PC-9 (cell line): Measurements from ENCODE around the gene IQSEC1. TPM values are rescaled to one million over a fixed set of nuclear protein-coding genes. Genes with fewer than 3 reads are reported as not detected.

Experiments
- BruUV-seq: library from RNA; stranded (reverse); fragments of 400-500 nt; replicated peaks from 2 replicates; lab custom pipeline; 2021; lab: Mats Ljungman, UMichigan
- CTCF ChIA-PET: fragments of 300-600 bp; sonication (Branson Sonifier 250); formaldehyde crosslinking; loops from one replicate; lab custom pipeline; 2022; ENCODE audit warnings: antibody characterized with exemption; lab: Charles Lee
- POLR2A ChIA-PET: fragments of 300-600 bp; sonication (Branson Sonifier 250); formaldehyde crosslinking; loops from one replicate; lab custom pipeline; 2022; ENCODE audit warnings: antibody characterized with exemption; ENCODE audit not compliant: unreplicated experiment; lab: Charles Lee
- DNase-seq, 2 experiments: peaks; one replicate each; pipeline versions ENCODE4 v3.0.0 to v3.0.0-alpha.2; 2015 to 2022; ENCODE audit warnings: mixed read lengths in 1 of 2
- H2AFZ ChIP-seq: fragments of 200-600 bp; sonication (generic); 2 replicates; pipeline ENCODE4 v1.8.1; 2017; ENCODE audit warnings: antibody characterized with exemption
- H3F3A ChIP-seq: fragments of 200-600 bp; sonication (generic); 2 replicates; pipeline ENCODE4 v1.8.1; 2017; ENCODE audit warnings: antibody characterized with exemption, mild to moderate bottlenecking, low read depth; ENCODE audit not compliant: insufficient read depth
- H3K27ac ChIP-seq: fragments of 200-600 bp; sonication (generic); 2 replicates; pipeline ENCODE4 v1.6.1; 2016; ENCODE audit warnings: mixed run types
- H3K27me3 ChIP-seq: fragments of 200-600 bp; sonication (generic); 2 replicates; pipeline ENCODE4 v1.6.1; 2016; ENCODE audit warnings: low read depth, mixed run types; ENCODE audit not compliant: insufficient read depth
- H3K36me3 ChIP-seq: fragments of 200-600 bp; sonication (generic); 2 replicates; pipeline ENCODE4 v1.6.1; 2016; ENCODE audit warnings: low read depth, mixed run types
- H3K4me1 ChIP-seq: fragments of 200-600 bp; sonication (generic); replicated peaks from 2 replicates; pipeline ENCODE4 v1.6.1; 2016; ENCODE audit warnings: mixed run types; ENCODE audit not compliant: insufficient read depth
- H3K4me2 ChIP-seq: fragments of 200-600 bp; sonication (generic); 2 replicates; pipeline ENCODE4 v1.6.1; 2017; ENCODE audit warnings: mixed run types
- H3K4me3 ChIP-seq: fragments of 200-600 bp; sonication (generic); 2 replicates; pipeline ENCODE4 v1.6.1; 2016; ENCODE audit warnings: mixed run types
- H3K79me2 ChIP-seq: fragments of 200-600 bp; sonication (generic); 2 replicates; pipeline ENCODE4 v1.6.1; 2017; ENCODE audit warnings: low read depth, mixed run types
- H3K9me2 ChIP-seq: fragments of 200-600 bp; sonication (generic); 2 replicates; pipeline ENCODE4 v1.8.1; 2017; ENCODE audit warnings: mild to moderate bottlenecking; ENCODE audit not compliant: insufficient read depth
- H3K9me3 ChIP-seq: fragments of 200-600 bp; sonication (generic); 2 replicates; pipeline ENCODE4 v1.8.1; 2016; ENCODE audit warnings: low read depth; ENCODE audit not compliant: insufficient read depth
- H4K20me1 ChIP-seq: fragments of 200-600 bp; sonication (generic); 2 replicates; pipeline ENCODE4 v1.8.1; 2017; ENCODE audit not compliant: insufficient read depth
- CTCF ChIP-seq: fragments of 200-600 bp; sonication (generic); conservative IDR thresholded peaks from 2 replicates; pipeline ENCODE4 v1.6.1; 2017; ENCODE audit warnings: mixed run types, antibody characterized with exemption, mild to moderate bottlenecking, moderate library complexity
- EZH2 ChIP-seq: fragments of 200-600 bp; sonication (generic); IDR thresholded peaks from 2 replicates; pipeline ENCODE4 v1.8.0; 2017; ENCODE audit warnings: antibody characterized with exemption, low read depth
- intact Hi-C: fragments of 100-400 bp; cut with micrococcal nuclease; formaldehyde crosslinking; loops from one replicate; pipeline ENCODE4 v1.10.0; 2022; ENCODE audit not compliant: unreplicated experiment
- total RNA-seq: library from RNA; stranded (reverse); gene quantifications from 2 replicates; pipeline ENCODE4 v1.2.3, GENCODE V29; 2021

Gene IQSEC1
- total RNA-seq, 1 experiment from 2014 or later, result 30.7 TPM

- no peaks in the 10 kb centered on the region for H4K20me1 ChIP-seq
- no TSS peak for BruUV-seq
- no peak overlapping the region for H3K27ac ChIP-seq
- no peaks in the 10 kb centered on the region for H3K4me1 ChIP-seq
- H3K4me3 ChIP-seq, result no peak overlapping the region
- TF ChIP-seq EZH2 (no peak), CTCF (no peak)
- no peaks in the 10 kb centered on the region for H3K79me2 ChIP-seq
- no peaks in the 10 kb centered on the region for H3K27me3 ChIP-seq
- no peak for DNase-seq
- ChIA-PET POLR2A (no interaction called here), CTCF (no interaction called here)
- H3F3A ChIP-seq, result no peaks in the 10 kb centered on the region
- no peaks in the 10 kb centered on the region for H3K9me2 ChIP-seq
- no peaks in the 10 kb centered on the region for H3K36me3 ChIP-seq
- no peak overlapping the region for H2AFZ ChIP-seq
- intact Hi-C loops, result no loop called here
- no peak overlapping the region for H3K4me2 ChIP-seq
- no peaks in the 10 kb centered on the region for H3K9me3 ChIP-seq
These were observed 6.3 kb upstream of the IQSEC1 start for GRCh38 chr3:13079510-13079909.

- intact Hi-C loops, result no loop called here
- CTCF ChIA-PET, result no interaction called here
- DNase-seq, result no peak
These were observed 5.8 kb upstream of the IQSEC1 start for GRCh38 chr3:13079051-13079450.

GRCh38 chr3:13078163-13078905 is 5.1 kb upstream of the IQSEC1 start:
- no peak for DNase-seq
- Histone ChIP-seq H3K4me3 (no peak overlapping the region), H3K79me2 (no peaks in the 10 kb centered on the region), H2AFZ (no peak overlapping the region), H3K36me3 (no peaks in the 10 kb centered on the region), H3K9me2 (no peaks in the 10 kb centered on the region), H3K27ac (no peak overlapping the region), H4K20me1 (no peaks in the 10 kb centered on the region), H3K9me3 (no peaks in the 10 kb centered on the region), H3F3A (no peaks in the 10 kb centered on the region), H3K4me2 (no peak overlapping the region), H3K4me1 (no peaks in the 10 kb centered on the region), H3K27me3 (no peaks in the 10 kb centered on the region)
- POLR2A ChIA-PET, result no interaction called here
- no peak for TF ChIP-seq CTCF
- no TSS peak for BruUV-seq
- CTCF ChIA-PET, result no interaction called here
- intact Hi-C loops, result no loop called here

More at GRCh38 chr3:13079051-13079450, 5.8 kb upstream of the IQSEC1 start:
- Histone ChIP-seq H3K36me3 (no peaks in the 10 kb centered on the region), H3K27ac (no peak overlapping the region), H3K9me3 (no peaks in the 10 kb centered on the region), H4K20me1 (no peaks in the 10 kb centered on the region), H3K27me3 (no peaks in the 10 kb centered on the region), H3K4me3 (no peak overlapping the region), H3F3A (no peaks in the 10 kb centered on the region), H3K9me2 (no peaks in the 10 kb centered on the region), H2AFZ (no peak overlapping the region), H3K4me1 (no peaks in the 10 kb centered on the region), H3K79me2 (no peaks in the 10 kb centered on the region), H3K4me2 (no peak overlapping the region)
- no TSS peak for BruUV-seq
- TF ChIP-seq EZH2 (no peak), CTCF (no peak)
- POLR2A ChIA-PET, result no interaction called here
